ENCODE measurements around the gene SYTL5.

The SYTL5 gene

GRCh38 chrX:38045538-38046096 is 39.3 kb downstream of the SYTL5 start:
- TF ChIP-seq CTCF (conservative IDR thresholded peaks at IDR 0.05; ENCODE audit: low read depth, low read length), result no peak
- no peak overlapping the region for H3K4me3 ChIP-seq (ENCODE audit: low read length)
- no peak for DNase-seq (ENCODE audit: low read depth)

- DNase-seq (ENCODE audit: low read depth), result no peak
Measured at GRCh38 chrX:38048886-38049285, 42.5 kb downstream of the SYTL5 start.

GRCh38 chrX:38050806-38051205 is 44.5 kb downstream of the SYTL5 start:
- no peak for DNase-seq (ENCODE audit: low read depth)
- TF ChIP-seq CTCF (conservative IDR thresholded peaks at IDR 0.05; ENCODE audit: low read depth, low read length), result no peak

More at GRCh38 chrX:38048886-38049285, 42.5 kb downstream of the SYTL5 start:
- no peak for TF ChIP-seq CTCF (conservative IDR thresholded peaks at IDR 0.05; ENCODE audit: low read depth, low read length)
- no peak overlapping the region for H3K4me3 ChIP-seq (ENCODE audit: low read length)

GRCh38 chrX:38052096-38052495 is 45.7 kb downstream of the SYTL5 start:
- H3K4me3 ChIP-seq (ENCODE audit: low read length), result no peak overlapping the region
- no peak for TF ChIP-seq CTCF (conservative IDR thresholded peaks at IDR 0.05; ENCODE audit: low read depth, low read length)
- peak; percentile 55 for DNase-seq (ENCODE audit: low read depth)

More at GRCh38 chrX:38050806-38051205, 44.5 kb downstream of the SYTL5 start:
- no peak overlapping the region for H3K4me3 ChIP-seq (ENCODE audit: low read length)

GRCh38 chrX:38055170-38055847 is 49.0 kb downstream of the SYTL5 start:
- no peak overlapping the region for H3K4me3 ChIP-seq (ENCODE audit: low read length)
- TF ChIP-seq CTCF (conservative IDR thresholded peaks at IDR 0.05; ENCODE audit: low read depth, low read length), result no peak
- peak; percentile 34 for DNase-seq (ENCODE audit: low read depth)

GRCh38 chrX:38060331-38060878 is 54.1 kb downstream of the SYTL5 start:
- peak; percentile 28 for DNase-seq (ENCODE audit: low read depth)
- no peak for TF ChIP-seq CTCF (conservative IDR thresholded peaks at IDR 0.05; ENCODE audit: low read depth, low read length)
- no peak overlapping the region for H3K4me3 ChIP-seq (ENCODE audit: low read length)

GRCh38 chrX:38061335-38061734 is 55.0 kb downstream of the SYTL5 start:
- no peak for DNase-seq (ENCODE audit: low read depth)
- no peak for TF ChIP-seq CTCF (conservative IDR thresholded peaks at IDR 0.05; ENCODE audit: low read depth, low read length)
- no peak overlapping the region for H3K4me3 ChIP-seq (ENCODE audit: low read length)
